GM12878 (cell line): ENCODE data around the gene RHBG. TPM values are rescaled to one million over a fixed set of nuclear protein-coding genes. Genes with fewer than 3 reads are reported as not detected.

Experiments
- ATAC-seq: fragments of 200-7000 bp; cut with Tn5 transposase; 3 replicates; pipeline ENCODE4 v1.9.1; 2020; ENCODE audit warnings: mild to moderate bottlenecking, moderate library complexity
- BruUV-seq: library from RNA; stranded (reverse); fragments of 400-500 nt; replicated peaks from 2 replicates; lab custom pipeline; 2021; lab: Mats Ljungman, UMichigan
- CTCF ChIA-PET: fragments of 300-600 bp; sonication (Branson Sonifier 250); formaldehyde crosslinking; extraction: SDS; loops from one replicate; lab custom pipeline; 2021; ENCODE audit warnings: inconsistent platforms; lab: Yijun Ruan, JAX
- POLR2A ChIA-PET: fragments of 350-600 bp; formaldehyde crosslinking; extraction: SDS; loops from one replicate; lab custom pipeline; 2021; ENCODE audit warnings: inconsistent platforms; lab: Charles Lee
- RAD21 ChIA-PET: fragments of 300-600 bp; sonication (Branson Sonifier 250); formaldehyde crosslinking; loops from one replicate; lab custom pipeline; 2023; ENCODE audit warnings: antibody characterized with exemption; ENCODE audit not compliant: unreplicated experiment; lab: Charles Lee
- SMC1A ChIA-PET: fragments of 300-600 bp; sonication (Branson Sonifier 250); formaldehyde crosslinking; loops from one replicate; lab custom pipeline; 2023; ENCODE audit not compliant: unreplicated experiment, uncharacterized antibody; lab: Charles Lee
- DNase-seq: peaks from one replicate; pipeline ENCODE4 v3.0.0-alpha.2; 2011; ENCODE audit warnings: low read depth, low spot score
- FAIRE-seq: peaks from 3 replicates; lab custom pipeline; 2011; peaks lifted over from hg19 to GRCh38; lab: Jason Lieb, UNC
- H2AFZ ChIP-seq: 2 replicates; pipeline ENCODE4 v1.6.0; 2011; ENCODE audit warnings: low read depth, low read length, control low read depth; ENCODE audit not compliant: control insufficient read depth
- H3K27ac ChIP-seq: 2 replicates; pipeline ENCODE4 v1.5.1; 2011; ENCODE audit warnings: control low read depth; ENCODE audit not compliant: control insufficient read depth, insufficient read depth
- H3K27me3 ChIP-seq, 2 experiments: replicated peaks in 1 of 2; 2 replicates each; pipeline versions ENCODE4 v1.6.0 to v1.6.1; 2011; ENCODE audit warnings: low read length in 1 of 2; ENCODE audit not compliant: control insufficient read depth in 2 of 2, insufficient read depth in 2 of 2
- H3K36me3 ChIP-seq, 2 experiments: 2 replicates each; pipeline ENCODE4 v1.5.1; 2011; ENCODE audit warnings: low read length in 1 of 2; ENCODE audit not compliant: control insufficient read depth in 2 of 2, insufficient read depth in 2 of 2
- H3K4me1 ChIP-seq: 2 replicates; pipeline ENCODE4 v1.6.1; 2011; ENCODE audit warnings: mild to moderate bottlenecking, low read length, moderate library complexity, mixed read lengths; ENCODE audit not compliant: control insufficient read depth, insufficient read depth
- H3K4me2 ChIP-seq: 2 replicates; pipeline ENCODE4 v1.6.0; 2011; ENCODE audit warnings: control low read depth; ENCODE audit not compliant: control insufficient read depth, insufficient read depth
- H3K4me3 ChIP-seq: fragments of 200-600 bp; sonication (generic); 2 replicates; pipeline ENCODE4 v1.5.1; 2016
- H3K79me2 ChIP-seq: 2 replicates; pipeline ENCODE4 v1.6.0; 2011; ENCODE audit warnings: low read length; ENCODE audit not compliant: control insufficient read depth, insufficient read depth
- H3K9ac ChIP-seq: 2 replicates; pipeline ENCODE4 v1.8.0; 2011; ENCODE audit warnings: low read length, control low read depth, mixed read lengths; ENCODE audit not compliant: control insufficient read depth, insufficient read depth
- H3K9me3 ChIP-seq: replicated peaks from 3 replicates; pipeline ENCODE4 v1.5.1; 2011; ENCODE audit warnings: mild to moderate bottlenecking, low read length; ENCODE audit not compliant: control insufficient read depth, insufficient read depth
- H4K20me1 ChIP-seq: 2 replicates; pipeline ENCODE4 v1.6.0; 2011; ENCODE audit not compliant: control insufficient read depth, insufficient read depth
- ATF7 ChIP-seq: fragments of 450-650 bp; IDR thresholded peaks from 2 replicates; pipeline ENCODE4 v1.6.1; 2016; ENCODE audit warnings: low read depth, mild to moderate bottlenecking
- BRCA1 ChIP-seq: IDR thresholded peaks from 2 replicates; pipeline ENCODE4 v1.6.1; 2011; ENCODE audit warnings: low read depth, low read length, improper control_type of control experiment
- IKZF1 ChIP-seq: fragments of 450-650 bp; conservative IDR thresholded peaks from 2 replicates; pipeline ENCODE4 v1.6.1; 2017; ENCODE audit warnings: antibody characterized with exemption, mild to moderate bottlenecking
- NBN ChIP-seq: fragments of 450-650 bp; IDR thresholded peaks from 2 replicates; pipeline ENCODE4 v1.6.1; 2016
- NR2C2 ChIP-seq: IDR thresholded peaks from 2 replicates; pipeline ENCODE4 v1.6.1; 2011; ENCODE audit warnings: borderline replicate concordance, low read depth; ENCODE audit not compliant: control insufficient read depth, insufficient read length
- NR2F1 ChIP-seq: fragments of 450-650 bp; conservative IDR thresholded peaks from 2 replicates; pipeline ENCODE4 v1.6.1; 2017; ENCODE audit warnings: mild to moderate bottlenecking
- RCOR1 ChIP-seq: conservative IDR thresholded peaks from 2 replicates; pipeline ENCODE4 v1.6.1; 2012; ENCODE audit warnings: low read depth, low read length, improper control_type of control experiment
- RUNX3 ChIP-seq: IDR thresholded peaks from 2 replicates; pipeline ENCODE4 v1.6.1; 2012; ENCODE audit warnings: low read length, inconsistent platforms
- SUZ12 ChIP-seq: fragments of 200-600 bp; sonication (generic); IDR thresholded peaks from one replicate; pipeline ENCODE4 v1.6.1; 2018; ENCODE audit warnings: antibody characterized with exemption, mild to moderate bottlenecking; ENCODE audit not compliant: unreplicated experiment
- WGBS: methylation state at CpG from one replicate; pipeline ENCODE4 v1.1.6; 2016; ENCODE audit warnings: low lambda C conversion rate; ENCODE audit not compliant: insufficient replicate concordance, insufficient coverage; ENCODE audit errors: missing lambda C conversion rate; 5-methylcytosine and 5-hydroxymethylcytosine counted together
- in situ Hi-C: fragments of 300-500 bp; cut with MboI; formaldehyde crosslinking; loops from 9 replicates; pipeline ENCODE4 v1.14.3; 2018; ENCODE audit warnings: mixed read lengths
- intact Hi-C: fragments of 100-400 bp; cut with micrococcal nuclease; formaldehyde crosslinking; loops from one replicate; pipeline ENCODE4 v1.14.2; 2022; ENCODE audit not compliant: unreplicated experiment
- polyA plus RNA-seq, 11 experiments: library from polyadenylated mRNA; depleted of rRNA in 4 of 11; unstranded in 6 of 11; stranded (reverse) in 5 of 11; fragments of >200 nt; fragmentation: Nextera tagmentation in 4 of 11; fragmentation: Illumina TruSeq in 1 of 11; extraction: Ambion mirVana in 4 of 11; extraction: Trizol in 1 of 11; gene quantifications; 1 replicate in 1 of 11; 2 replicates in 10 of 11; pipeline versions ENCODE4 v1.2.1 to v1.2.3, GENCODE V29; 2011 to 2016; ENCODE audit warnings: inconsistent platforms in 2 of 11, missing spikeins in 2 of 11, low read depth in 1 of 11
- total RNA-seq, 4 experiments: library from RNA; depleted of rRNA in 3 of 4; stranded (reverse); fragments of >200 nt in 3 of 4; fragmentation: Illumina TruSeq in 1 of 4; extraction: Trizol in 1 of 4; gene quantifications; 2 replicates each; pipeline versions ENCODE4 v1.2.1 to v1.2.3, GENCODE V29; 2013 to 2021
- TF ChIP-seq, protein P1 (sequence below): fragments of 450-650 bp; IDR thresholded peaks from 2 replicates; pipeline ENCODE4 v1.6.1; 2016; ENCODE audit warnings: mild to moderate bottlenecking
- TF ChIP-seq, protein P2 (sequence below): IDR thresholded peaks from 2 replicates; pipeline ENCODE4 v1.6.1; 2011; ENCODE audit warnings: borderline replicate concordance, low read depth, mild to moderate bottlenecking, moderate library complexity, mixed read lengths, low read length; ENCODE audit not compliant: insufficient read depth; ENCODE audit errors: extremely low read length
- TF ChIP-seq, protein P3 (sequence below): fragments of 450-650 bp; IDR thresholded peaks from 2 replicates; pipeline ENCODE4 v1.6.1; 2017; ENCODE audit warnings: borderline replicate concordance
- TF ChIP-seq, protein P4 (sequence below): IDR thresholded peaks from 2 replicates; pipeline ENCODE4 v1.6.1; 2012; ENCODE audit warnings: low read depth, low read length, improper control_type of control experiment
- TF ChIP-seq, protein P5 (sequence below): fragments of 450-650 bp; IDR thresholded peaks from 2 replicates; pipeline ENCODE4 v1.6.1; 2017; ENCODE audit warnings: mild to moderate bottlenecking, low read depth, inconsistent platforms; ENCODE audit not compliant: poor library complexity, severe bottlenecking

Gene RHBG
- total and polyA plus RNA-seq, 10 of the 15 experiments (the other 5 are each of a cell fraction or from before 2014, with no cell fraction given), result not detected

GRCh38 chr1:156384007-156384406 lies 15.0 kb downstream of the RHBG start:
- intact Hi-C loops (loop anchor here (2.0 kb wide), 1 partner anchor 225 kb away; no protein-coding TSS in a partner anchor), in situ Hi-C loops (loop anchor here (5.0 kb wide), 1 partner anchor 58 kb away; no protein-coding TSS in a partner anchor)
- CTCF ChIA-PET, result interaction anchor here (0.8 to 7.8 kb wide), 9 partner anchors 18 to 224 kb away, joined by 3 to 468 read pairs (median 4); partner anchors contain the start of gene NAXE
- Histone ChIP-seq H3K79me2 (no peaks in the 10 kb centered on the region), H3K9ac (no peak overlapping the region), H3K36me3 (no peaks in the 10 kb centered on the region), H3K4me3 (no peak overlapping the region), H4K20me1 (no peaks in the 10 kb centered on the region), H2AFZ (no peak overlapping the region), H3K4me1 (no peaks in the 10 kb centered on the region), H3K27ac (no peak overlapping the region), H3K4me2 (no peak overlapping the region)
- no peak for FAIRE-seq
- POLR2A ChIA-PET, result no interaction called here
- BruUV-seq, result no TSS peak
- 40% methylated on average over 3 of the region's 3 CpGs for WGBS
- RAD21 ChIA-PET, result interaction anchor here (6.3 kb wide), 1 partner anchor 62 kb away, joined by 162 read pairs; no protein-coding TSS in a partner anchor
- no peak for ATAC-seq
- no peak for DNase-seq
- TF ChIP-seq, protein P1, sequence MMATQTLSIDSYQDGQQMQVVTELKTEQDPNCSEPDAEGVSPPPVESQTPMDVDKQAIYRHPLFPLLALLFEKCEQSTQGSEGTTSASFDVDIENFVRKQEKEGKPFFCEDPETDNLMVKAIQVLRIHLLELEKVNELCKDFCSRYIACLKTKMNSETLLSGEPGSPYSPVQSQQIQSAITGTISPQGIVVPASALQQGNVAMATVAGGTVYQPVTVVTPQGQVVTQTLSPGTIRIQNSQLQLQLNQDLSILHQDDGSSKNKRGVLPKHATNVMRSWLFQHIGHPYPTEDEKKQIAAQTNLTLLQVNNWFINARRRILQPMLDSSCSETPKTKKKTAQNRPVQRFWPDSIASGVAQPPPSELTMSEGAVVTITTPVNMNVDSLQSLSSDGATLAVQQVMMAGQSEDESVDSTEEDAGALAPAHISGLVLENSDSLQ, result no peak
- TF ChIP-seq NR2C2 (no peak), ATF7 (no peak), SUZ12 (no peak), RUNX3 (no peak), BRCA1 (no peak), NR2F1 (no peak), IKZF1 (no peak), RCOR1 (no peak), NBN (no peak)
- TF ChIP-seq, protein P2, sequence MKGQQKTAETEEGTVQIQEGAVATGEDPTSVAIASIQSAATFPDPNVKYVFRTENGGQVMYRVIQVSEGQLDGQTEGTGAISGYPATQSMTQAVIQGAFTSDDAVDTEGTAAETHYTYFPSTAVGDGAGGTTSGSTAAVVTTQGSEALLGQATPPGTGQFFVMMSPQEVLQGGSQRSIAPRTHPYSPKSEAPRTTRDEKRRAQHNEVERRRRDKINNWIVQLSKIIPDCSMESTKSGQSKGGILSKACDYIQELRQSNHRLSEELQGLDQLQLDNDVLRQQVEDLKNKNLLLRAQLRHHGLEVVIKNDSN, result no peak
- TF ChIP-seq, protein P3, sequence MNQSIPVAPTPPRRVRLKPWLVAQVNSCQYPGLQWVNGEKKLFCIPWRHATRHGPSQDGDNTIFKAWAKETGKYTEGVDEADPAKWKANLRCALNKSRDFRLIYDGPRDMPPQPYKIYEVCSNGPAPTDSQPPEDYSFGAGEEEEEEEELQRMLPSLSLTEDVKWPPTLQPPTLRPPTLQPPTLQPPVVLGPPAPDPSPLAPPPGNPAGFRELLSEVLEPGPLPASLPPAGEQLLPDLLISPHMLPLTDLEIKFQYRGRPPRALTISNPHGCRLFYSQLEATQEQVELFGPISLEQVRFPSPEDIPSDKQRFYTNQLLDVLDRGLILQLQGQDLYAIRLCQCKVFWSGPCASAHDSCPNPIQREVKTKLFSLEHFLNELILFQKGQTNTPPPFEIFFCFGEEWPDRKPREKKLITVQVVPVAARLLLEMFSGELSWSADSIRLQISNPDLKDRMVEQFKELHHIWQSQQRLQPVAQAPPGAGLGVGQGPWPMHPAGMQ, result no peak
- TF ChIP-seq, protein P4, sequence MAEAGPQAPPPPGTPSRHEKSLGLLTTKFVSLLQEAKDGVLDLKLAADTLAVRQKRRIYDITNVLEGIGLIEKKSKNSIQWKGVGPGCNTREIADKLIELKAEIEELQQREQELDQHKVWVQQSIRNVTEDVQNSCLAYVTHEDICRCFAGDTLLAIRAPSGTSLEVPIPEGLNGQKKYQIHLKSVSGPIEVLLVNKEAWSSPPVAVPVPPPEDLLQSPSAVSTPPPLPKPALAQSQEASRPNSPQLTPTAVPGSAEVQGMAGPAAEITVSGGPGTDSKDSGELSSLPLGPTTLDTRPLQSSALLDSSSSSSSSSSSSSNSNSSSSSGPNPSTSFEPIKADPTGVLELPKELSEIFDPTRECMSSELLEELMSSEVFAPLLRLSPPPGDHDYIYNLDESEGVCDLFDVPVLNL, result no peak
- TF ChIP-seq, protein P5, sequence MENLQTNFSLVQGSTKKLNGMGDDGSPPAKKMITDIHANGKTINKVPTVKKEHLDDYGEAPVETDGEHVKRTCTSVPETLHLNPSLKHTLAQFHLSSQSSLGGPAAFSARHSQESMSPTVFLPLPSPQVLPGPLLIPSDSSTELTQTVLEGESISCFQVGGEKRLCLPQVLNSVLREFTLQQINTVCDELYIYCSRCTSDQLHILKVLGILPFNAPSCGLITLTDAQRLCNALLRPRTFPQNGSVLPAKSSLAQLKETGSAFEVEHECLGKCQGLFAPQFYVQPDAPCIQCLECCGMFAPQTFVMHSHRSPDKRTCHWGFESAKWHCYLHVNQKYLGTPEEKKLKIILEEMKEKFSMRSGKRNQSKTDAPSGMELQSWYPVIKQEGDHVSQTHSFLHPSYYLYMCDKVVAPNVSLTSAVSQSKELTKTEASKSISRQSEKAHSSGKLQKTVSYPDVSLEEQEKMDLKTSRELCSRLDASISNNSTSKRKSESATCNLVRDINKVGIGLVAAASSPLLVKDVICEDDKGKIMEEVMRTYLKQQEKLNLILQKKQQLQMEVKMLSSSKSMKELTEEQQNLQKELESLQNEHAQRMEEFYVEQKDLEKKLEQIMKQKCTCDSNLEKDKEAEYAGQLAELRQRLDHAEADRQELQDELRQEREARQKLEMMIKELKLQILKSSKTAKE, result no peak
- TF ChIP-seq, all 136 proteins: peak for 0
- Histone ChIP-seq H3K9me3 (no peaks in the 10 kb centered on the region), H3K27me3 (peaks cover 6 to 9% of the 10 kb centered on the region in 2 experiments)
- SMC1A ChIA-PET, result interaction anchor here (1.7 to 5.4 kb wide), 3 partner anchors 50 to 66 kb away, joined by 5 to 149 read pairs (median 18); no protein-coding TSS in a partner anchor
